ENCODE results near the gene CCDC83.
"Not testable (repeated sequence)": the region's sequence is repeated elsewhere in the genome, so short reads cannot be mapped to it uniquely, and the experiment has no call there.

CCDC83 gene

DNA sequence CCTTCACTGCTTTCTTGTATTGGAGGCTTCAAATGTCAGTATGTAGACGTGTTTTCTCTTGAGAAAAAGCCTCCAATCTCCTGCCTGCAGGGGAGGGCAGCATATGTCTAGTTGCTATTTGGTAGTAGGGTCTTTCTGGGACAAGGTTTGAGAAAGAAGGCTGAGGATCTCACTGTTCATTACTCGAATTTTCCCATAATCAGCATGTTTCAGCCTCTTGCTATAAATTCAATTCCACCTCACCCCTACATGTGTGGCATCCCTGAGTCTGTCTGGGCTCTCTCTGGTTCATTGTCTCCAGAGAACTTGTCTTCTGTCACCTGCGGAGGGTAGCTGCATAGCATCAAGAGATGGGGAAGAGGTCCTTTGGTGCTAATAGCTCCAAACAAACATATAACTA, 19.5 kb upstream of the CCDC83 start:
- DNase-seq (ENCODE audit: low read depth), result no peak

DNA sequence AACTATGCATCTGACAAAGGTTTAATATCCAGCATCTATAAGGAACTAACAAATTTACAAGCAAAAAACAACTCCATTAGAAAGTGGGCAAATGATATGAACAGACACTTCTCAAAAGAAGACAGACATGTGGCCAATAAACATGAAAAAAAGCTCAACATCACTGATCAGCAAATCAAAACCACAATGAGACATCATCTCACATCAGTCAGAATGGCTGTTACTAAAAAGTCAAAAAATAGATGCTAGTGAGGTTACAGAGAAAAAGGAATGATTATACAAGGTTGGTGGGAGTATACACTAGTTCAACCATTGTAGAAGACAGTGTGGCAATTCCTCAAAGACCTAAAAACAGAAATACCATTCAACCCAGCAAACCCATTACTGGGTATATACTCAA, 14.3 kb upstream of the CCDC83 start:
- not testable (repeated sequence) for DNase-seq (ENCODE audit: low read depth)

DNA sequence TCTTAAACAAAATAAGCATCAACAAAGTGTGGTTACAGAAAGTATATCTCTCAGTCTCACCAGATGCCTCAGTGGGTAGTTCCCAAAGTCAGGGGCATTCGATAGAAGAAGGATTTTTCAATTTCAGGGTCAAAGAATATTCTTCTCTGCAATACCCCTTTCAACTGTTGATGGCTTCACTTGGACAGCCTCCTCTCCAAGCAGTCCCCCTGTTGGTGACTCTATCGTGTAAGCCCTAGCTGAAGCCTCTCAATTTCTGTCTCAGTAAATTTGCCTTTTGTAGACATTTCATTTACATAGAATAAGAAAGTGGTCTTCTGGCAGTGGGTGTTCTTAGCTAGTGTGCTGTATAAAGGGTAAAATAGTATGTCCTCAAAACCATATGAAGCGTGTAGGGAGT, 11.3 kb upstream of the CCDC83 start:
- DNase-seq (ENCODE audit: low read depth), result no peak

DNA sequence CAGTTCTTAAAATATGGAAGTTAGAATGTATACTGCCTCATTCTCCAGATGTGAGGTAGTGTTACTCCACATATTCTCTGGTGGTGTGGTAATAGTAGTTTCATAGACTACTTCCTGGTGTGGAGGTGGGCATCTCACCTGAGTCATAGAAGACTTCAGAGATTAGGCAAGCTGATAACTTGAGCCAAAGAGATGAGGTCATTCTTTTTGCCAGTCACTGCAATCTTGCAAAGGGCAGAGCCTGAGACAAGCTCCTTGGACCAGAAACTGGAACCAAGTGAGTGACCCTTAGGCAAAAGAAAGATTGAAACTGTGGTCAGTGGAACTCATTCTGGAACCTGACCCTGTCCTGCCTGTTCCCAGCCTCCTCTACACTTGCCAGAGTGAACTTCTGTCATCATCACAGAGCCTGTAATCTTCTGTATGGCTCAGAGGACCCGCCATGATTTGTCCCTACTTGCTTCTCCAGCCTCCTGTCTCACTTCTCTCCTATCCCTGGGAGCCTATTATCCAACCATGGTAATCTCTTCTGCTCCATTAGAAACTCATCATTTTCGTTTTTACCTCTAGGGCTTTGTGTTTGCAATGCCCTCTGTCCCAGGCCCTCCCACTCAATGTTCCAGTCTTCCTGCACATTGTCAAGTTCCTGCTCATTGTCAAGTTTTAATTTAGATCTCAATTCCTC, 10.6 kb upstream of the CCDC83 start:
- no peak for DNase-seq (ENCODE audit: low read depth)

DNA sequence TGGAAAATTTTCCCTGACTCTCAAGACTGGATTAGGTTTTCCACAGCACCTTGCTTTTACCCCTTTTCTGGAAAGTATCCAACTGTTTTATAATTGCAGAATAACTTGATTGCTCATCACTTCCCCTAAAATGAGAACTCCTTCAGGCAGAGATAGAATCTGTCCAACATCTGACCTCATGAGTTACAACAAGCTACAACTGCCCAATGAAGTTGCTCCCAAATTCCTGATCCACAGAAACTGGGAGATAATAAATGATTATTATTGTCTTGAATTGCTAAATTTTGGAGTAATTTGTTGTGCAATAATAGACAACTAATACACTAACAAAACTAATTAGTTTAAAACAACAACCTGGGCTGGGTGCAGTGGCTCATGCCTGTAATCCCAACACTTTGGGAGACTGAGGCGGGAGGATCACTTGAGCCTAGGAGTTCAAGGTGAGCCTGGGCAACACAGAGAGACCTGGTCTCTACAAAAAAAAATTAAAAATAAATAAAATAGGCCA, 10.0 kb upstream of the CCDC83 start:
- no peak for DNase-seq (ENCODE audit: low read depth)

DNA sequence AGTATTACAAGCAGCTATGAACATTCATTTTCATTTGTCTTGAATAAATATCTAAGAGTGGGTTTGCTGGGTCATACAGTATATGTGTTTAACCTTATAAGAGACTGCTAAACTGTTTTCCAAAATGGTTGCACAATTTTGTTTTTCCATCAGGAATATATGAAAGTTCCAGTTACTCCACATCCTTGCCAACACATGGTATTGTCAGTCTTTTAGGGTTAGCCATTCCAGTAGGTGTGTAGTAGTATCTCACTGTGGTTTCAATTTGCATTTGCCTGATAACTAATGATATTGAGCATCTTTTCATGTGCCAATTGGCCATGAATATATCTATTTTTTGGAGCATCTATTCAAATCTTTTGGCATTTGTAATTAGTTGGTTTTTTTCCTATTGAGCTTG, 7.7 kb upstream of the CCDC83 start:
- no peak for DNase-seq (ENCODE audit: low read depth)

DNA sequence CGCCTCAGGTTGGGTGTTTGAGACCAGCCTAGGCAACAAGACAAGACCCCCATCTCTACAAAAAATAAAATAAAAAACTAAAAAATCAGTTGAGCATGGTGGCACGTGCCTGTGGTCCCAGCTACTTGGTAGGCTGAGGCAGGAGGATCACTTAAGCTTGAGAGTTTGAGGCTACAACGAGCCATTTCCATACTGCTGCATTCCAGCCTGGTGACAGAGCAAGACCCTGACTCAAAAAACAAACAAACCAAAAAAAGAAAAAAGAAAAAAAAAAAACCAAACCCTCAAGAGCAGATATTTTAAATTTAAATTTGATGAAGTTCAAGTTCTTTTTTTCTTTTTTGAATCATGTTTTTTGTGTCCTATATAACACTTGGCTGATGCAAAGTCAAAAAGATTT, 7.2 kb upstream of the CCDC83 start:
- no peak for DNase-seq (ENCODE audit: low read depth)

DNA sequence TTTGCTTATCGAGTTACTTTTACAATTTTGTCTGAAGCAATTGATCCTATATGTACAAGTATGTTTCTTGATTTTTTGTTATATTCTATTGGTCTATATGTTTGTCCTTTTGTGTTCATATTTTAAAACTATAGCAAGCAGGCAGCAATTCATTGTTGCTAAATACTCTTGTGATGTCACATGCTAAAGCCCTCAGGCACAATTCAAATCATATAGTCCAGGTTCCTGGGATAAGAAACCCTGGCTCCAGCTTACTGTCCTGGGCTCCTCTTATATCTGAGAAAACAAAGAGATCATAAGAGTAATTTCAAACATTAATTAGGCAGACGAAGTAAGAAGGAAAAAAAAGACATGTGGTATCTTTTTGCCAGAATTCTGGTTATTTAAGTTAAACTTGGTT, 6.6 kb upstream of the CCDC83 start:
- no peak for DNase-seq (ENCODE audit: low read depth)

DNA sequence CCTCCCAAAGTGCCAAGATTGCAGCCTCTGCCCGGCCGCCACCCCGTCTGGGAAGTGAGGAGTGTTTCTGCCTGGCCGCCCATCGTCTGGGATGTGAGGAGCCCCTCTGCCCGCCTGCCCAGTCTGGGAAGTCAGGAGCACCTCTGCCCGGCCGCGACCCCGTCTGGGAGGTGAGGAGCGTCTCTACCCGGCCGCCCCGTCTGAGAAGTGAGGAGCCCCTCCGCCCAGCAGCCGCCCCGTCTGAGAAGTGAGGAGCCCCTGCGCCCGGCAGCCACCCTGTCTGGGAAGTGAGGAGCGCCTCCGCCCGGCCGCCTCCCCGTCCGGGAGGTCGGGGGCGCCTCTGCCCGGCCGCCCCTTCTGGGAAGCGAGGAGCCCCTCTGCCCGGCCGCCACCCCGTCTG, 2.4 kb upstream of the CCDC83 start:
- DNase-seq (ENCODE audit: low read depth), result not testable (repeated sequence)

DNA sequence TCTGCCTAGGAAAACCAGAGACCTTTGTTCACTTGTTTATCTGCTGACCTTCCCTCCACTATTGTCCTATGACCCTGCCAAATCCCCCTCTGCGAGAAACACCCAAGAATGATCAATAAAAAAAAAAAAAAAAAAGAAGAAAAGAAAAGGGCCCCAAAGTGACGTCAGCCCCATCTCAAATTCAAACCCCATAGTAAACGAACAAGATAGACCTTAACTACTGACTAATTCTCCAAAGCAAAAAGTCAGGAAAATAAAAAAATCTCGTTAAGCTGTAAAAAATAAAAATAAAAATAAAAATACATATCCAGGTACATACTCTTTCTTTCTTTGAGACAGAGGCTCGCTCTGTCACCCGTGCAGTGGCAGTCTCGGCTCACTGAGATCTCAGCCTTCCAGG, 1.6 kb upstream of the CCDC83 start:
- not testable (repeated sequence) for DNase-seq (ENCODE audit: low read depth)

DNA sequence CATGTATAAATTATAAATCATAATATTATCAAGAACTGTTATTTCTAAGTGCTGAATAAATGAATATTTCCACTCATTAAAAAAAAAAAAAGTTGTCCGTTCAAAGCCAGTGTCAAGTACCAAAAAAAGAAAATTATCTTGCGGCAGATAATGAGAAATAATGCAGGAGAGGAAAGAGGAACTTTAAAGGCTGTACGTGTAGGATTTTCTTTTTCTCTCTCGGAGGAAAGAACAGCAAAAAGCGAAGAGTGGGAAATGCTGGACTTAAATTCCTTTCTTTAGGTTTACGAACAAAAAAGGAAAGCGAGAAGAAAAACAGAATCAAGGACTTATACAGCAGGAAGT, 999 bp upstream of the CCDC83 start:
- no peak for DNase-seq (ENCODE audit: low read depth)

DNA sequence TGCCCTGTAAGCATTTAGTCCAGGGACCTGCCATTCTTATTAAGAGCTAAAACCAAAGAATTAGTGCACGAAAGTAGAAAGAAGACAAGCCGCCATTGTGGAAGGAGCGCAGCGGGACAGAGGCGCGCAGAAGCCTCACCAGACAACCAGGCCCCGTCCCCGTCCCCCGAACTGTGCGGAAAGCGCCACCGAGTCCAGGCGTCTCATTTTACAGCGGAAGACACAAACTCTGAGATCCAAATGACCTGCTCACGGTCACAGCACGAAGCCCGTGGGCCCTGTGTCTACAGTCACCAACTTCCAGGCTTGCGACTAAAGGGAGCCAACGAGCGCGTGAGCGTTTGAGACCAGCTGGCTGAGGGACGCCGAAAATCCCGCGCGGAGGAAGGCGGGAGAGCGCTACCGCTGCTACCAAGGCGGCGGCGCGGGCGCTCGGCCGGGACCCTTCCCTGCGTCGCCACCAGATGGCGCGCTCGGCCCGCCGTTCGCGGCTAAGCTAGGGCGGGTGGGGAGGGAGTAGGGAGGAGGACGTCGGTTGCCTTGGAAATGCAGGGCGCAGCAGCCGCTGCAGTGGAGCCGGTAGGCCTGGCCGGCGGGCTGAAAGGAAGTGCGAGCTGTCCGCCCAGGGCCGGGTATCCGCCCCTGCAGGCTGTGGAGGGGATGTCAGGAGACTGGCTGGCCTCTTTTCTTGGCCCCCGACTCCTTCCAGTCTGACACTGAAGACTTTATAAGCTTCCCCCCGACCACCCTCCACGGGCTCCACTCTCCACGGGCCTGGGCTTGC, 434 bp upstream of the CCDC83 start:
- peak; percentile 85 for DNase-seq (ENCODE audit: low read depth)

DNA sequence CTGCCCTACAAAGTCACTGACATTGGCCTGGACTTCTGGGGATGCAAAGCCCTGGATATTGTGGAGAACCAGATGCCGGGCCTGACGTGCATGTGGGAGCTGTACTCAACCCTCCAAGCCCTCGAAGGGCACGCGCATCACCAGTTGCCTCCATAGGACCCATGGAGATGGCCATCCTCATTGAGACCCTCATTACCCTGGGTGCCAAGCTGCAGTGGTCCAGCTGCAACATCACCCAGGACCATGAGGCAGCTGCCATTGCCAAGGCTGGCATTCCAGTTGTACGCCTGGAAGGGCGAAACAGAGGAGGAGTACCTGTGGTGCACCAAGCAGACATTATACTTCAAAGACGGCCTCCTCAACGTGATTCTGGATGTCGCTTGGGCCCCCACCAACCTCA, 1.9 kb downstream of the CCDC83 start:
- no peak for DNase-seq (ENCODE audit: low read depth)

DNA sequence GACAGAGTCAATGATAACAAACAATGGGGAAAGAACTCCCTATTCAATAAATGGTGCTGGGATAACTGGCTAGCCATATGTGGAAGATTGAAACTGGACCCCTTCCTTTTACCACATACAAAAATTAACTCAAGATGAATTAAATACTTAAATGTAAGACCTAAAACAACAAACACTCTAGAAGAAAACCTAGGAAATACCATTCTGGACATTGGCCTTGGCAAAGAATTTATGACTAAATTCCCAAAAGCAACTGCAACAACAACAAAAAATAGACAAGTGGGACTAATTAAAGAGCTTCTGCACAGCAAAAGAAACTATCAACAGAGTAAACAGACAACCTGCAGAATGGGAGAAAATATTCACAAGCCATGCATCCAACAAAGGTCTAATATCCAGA, 4.4 kb downstream of the CCDC83 start:
- not testable (repeated sequence) for DNase-seq (ENCODE audit: low read depth)

DNA sequence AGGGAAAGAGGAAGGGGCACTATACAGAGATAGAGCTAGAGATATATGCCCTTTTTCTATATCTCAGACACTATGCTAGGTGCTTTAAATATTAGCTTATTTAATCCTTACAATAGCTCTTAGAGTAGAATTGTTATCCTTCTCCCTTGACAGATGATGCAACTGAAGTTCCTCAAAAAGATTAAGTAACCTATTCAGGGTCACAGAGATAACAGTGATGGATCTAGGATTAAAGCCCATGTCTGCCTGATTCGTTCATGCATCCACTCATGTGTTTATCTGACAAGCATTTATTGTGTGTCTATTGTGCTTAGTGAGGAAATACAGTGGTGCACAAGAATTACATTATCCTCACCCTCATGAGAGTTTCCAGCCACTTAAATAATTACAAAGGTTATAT, 8.7 kb downstream of the CCDC83 start:
- no peak for DNase-seq (ENCODE audit: low read depth)

DNA sequence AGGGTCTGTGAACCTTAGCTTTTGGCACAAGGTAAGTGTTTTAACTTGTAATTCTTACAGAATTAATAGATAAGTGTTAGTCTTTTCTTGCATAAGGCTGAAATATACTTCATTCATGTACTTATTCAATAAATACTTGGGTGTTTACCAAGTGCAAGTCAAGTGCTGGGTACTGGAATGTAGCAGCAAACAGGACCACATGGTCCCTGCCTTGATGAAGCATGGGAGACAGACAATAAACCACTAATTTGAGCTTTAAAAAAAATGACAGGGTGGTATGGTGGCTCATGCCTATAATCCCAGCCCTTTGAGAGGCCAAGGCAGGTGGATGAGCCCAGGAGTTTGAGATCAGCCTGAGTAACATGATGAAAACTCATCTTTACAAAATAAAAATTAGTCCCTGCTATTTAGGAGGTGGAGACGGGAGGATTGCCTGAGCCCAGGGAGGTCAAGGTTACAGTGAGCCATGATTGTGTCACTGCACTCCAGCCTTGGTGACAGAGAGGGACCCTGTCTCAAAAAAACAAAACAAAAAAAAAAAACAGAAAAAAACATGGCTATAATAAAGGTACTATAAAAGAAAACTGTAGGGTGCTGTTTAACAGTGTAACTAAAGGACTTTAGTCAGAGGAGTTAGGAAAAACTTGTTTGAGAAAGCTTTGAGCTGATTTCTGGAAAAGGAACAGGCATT, 11.1 kb downstream of the CCDC83 start:
- no peak for DNase-seq (ENCODE audit: low read depth)

DNA sequence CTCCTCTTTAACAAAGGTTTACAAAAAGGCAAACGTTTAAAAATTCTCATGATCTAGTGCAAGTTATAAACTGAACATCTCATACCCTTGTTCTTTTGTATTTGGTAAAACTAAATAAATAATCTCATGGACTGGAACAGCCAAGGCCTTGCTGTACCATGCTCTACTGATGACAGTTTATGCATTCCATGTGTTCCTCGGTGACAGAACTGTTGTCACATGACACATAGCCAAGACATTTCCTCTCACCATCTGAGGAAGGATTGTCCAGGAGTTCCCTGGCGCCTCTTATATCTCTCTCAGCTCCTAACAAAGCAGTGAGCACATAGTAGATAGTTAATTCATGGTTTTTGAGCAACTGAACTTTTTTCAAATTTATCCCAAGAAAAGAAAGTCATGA, 12.6 kb downstream of the CCDC83 start:
- DNase-seq (ENCODE audit: low read depth), result no peak

DNA sequence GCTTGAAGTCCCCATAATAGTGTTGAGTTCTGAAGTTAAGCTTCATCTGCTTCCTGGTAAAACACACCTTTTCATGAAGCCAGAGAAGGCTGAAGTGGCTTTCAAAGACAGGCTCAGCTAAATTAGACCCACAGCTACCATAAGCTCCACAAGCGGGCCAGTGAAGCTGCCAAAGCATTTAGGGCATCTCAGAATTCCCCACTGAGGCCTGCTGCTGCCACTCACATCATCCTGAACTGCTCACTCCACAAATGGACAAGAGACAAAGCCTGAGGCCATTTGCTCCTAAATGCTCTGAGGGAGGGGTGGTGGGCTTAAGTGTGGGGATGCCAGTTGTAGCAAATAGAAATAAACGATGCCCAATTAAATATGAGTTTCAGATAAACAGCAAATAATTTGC, 14.6 kb downstream of the CCDC83 start:
- DNase-seq (ENCODE audit: low read depth), result no peak

DNA sequence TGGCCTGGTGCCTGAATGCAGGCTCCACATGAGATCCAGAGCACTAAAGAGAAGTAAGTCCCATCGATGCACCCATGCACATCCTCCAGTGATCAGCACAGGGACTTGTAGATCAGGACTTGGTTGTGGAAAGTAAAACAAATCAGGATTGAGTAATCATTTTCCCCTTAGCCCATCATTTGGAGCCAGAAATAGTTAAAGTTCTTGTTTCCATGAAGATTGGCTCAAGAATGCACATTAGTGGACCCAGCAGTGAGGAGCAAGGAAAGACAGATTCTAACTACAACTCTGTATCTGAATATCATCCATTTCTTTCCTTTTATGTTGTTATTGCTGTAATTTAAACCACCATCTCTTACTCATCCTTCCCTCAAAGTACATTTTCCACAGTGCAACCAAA, 19.1 kb downstream of the CCDC83 start:
- no peak for DNase-seq (ENCODE audit: low read depth)

DNA sequence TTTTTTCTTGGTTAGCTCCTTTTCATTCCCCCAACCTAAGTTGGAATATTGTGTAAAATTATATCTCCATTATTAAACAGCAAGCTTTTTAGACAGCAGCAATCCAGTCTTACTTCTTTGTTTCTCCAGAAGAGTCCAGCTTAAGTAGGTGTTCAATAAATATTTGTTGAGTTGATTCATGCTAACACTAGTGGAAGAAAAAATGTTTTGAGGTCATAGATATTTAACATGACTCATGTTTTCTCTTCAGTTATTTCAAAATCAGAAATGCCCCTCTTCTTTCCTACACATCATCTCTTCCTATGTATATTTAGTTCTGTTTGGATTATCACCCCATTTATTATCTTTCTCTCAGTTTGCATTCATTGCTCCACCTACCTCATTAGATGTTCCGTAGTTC, 20.3 kb downstream of the CCDC83 start:
- no peak for DNase-seq (ENCODE audit: low read depth)

DNA sequence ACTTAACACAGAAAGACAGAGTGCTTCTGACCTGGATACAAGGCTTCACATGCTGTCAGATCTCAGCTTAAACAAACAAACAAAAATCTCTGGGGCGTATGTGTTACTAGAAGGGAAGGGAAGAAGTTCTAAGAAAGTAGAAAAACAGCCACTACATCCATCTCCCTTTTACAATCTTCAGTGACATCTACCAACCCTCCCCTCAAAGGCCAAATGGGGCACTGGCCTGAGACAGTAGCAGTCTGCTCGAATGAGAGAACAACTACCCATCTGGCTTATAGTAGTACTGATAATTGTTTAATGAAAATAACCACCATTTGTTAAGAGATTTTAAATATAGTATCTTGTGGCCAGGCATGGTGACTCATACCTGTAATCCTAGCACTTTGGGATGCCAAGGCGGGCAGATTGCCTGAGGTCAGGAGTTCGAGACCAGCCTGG, 29.4 kb downstream of the CCDC83 start:
- no peak for DNase-seq (ENCODE audit: low read depth)

DNA sequence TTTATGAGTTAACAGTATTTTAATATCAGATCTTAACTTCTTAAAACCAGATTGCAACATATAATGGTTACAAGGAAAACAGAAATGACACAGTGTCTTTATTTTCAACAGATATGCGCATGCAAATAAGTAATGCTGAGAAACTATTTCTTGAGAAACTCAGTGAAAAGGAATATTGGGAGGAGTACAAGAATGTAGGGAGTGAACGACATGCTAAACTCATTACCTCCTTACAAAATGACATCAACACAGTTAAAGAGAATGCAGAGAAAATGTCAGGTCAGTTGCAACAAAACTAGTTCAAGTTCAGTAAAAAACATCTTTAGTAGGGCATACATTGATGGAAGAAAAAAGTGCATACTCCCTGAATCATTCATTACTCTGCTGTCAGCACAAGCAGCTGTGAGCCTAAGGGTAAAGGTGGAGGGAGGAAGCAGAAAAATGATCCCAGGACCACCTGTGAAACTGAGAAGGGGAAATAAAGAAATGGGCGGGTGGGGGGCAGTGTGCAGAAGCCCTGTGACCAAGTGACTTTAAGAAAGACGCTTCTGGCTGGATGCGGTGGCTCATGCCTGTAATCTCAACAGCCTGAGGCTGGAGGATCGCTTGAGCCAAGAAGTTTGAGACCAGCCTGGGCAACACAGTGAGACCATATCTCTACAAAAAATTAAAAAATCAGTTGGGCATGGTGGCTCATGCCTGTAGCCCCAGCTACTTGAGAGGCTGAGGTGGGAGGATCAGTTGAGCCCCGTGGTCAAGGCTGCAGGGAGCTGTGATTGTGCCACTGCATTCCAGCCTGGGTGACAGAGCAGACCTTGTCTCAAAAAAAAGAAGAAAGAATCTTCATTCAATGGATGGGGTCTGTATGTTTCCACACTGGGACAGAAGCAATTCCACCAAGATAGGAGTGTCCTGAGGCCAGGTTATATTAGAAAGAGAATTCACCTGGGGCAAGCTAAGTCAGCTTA, 31.2 kb downstream of the CCDC83 start:
- no peak for DNase-seq (ENCODE audit: low read depth)

Data from activated T-helper 9 cell treated with anti-CD3 and anti-CD28 coated beads, Interleukin-2, amount 50 U/mL, for 16 hours (primary cell).